TTC549 (cell line): Measurements from ENCODE around the gene MAGI1.

ENCODE experiments used
- FAIRE-seq: peaks from 2 replicates; lab custom pipeline; 2012; peaks lifted over from hg19 to GRCh38; lab: Jason Lieb, UNC

Gene MAGI1

GRCh38 chr3:65466300-65466988 lies 572.3 kb downstream of the MAGI1 start:
- FAIRE-seq, result no peak

- no peak for FAIRE-seq
These were observed 588.8 kb downstream of the MAGI1 start for GRCh38 chr3:65449841-65450428.

- no peak for FAIRE-seq
These were observed 590.6 kb downstream of the MAGI1 start for GRCh38 chr3:65448120-65448519.

GRCh38 chr3:65445573-65446169 lies 593.0 kb downstream of the MAGI1 start:
- no peak for FAIRE-seq

- FAIRE-seq, result no peak
These were observed 594.3 kb downstream of the MAGI1 start for GRCh38 chr3:65444447-65444815.

GRCh38 chr3:65443739-65444446 lies 594.8 kb downstream of the MAGI1 start:
- FAIRE-seq, result no peak

GRCh38 chr3:65439641-65440284 lies 599.0 kb downstream of the MAGI1 start:
- FAIRE-seq, result no peak

- no peak for FAIRE-seq
These were observed 600.1 kb downstream of the MAGI1 start for GRCh38 chr3:65438612-65439011.

GRCh38 chr3:65438096-65438495 lies 600.6 kb downstream of the MAGI1 start:
- no peak for FAIRE-seq

- FAIRE-seq, result peak; percentile 3
These were observed 602.1 kb downstream of the MAGI1 start for GRCh38 chr3:65436580-65436979.

- FAIRE-seq, result no peak
These were observed 605.2 kb downstream of the MAGI1 start for GRCh38 chr3:65433480-65433879.

GRCh38 chr3:65432388-65433003 lies 606.2 kb downstream of the MAGI1 start:
- no peak for FAIRE-seq

- FAIRE-seq, result peak; percentile 46
These were observed 612.8 kb downstream of the MAGI1 start for GRCh38 chr3:65425880-65426279.

- FAIRE-seq, result no peak
These were observed 616.6 kb downstream of the MAGI1 start for GRCh38 chr3:65422154-65422553.

- FAIRE-seq, result no peak
These were observed 619.5 kb downstream of the MAGI1 start for GRCh38 chr3:65419233-65419632.

GRCh38 chr3:65413891-65414290 lies 624.8 kb downstream of the MAGI1 start:
- FAIRE-seq, result no peak

GRCh38 chr3:65412588-65412987 lies 626.1 kb downstream of the MAGI1 start:
- FAIRE-seq, result no peak

GRCh38 chr3:65411367-65411766 lies 627.4 kb downstream of the MAGI1 start:
- no peak for FAIRE-seq

- FAIRE-seq, result no peak
These were observed 629.5 kb downstream of the MAGI1 start for GRCh38 chr3:65409176-65409569.

- no peak for FAIRE-seq
These were observed 630.1 kb downstream of the MAGI1 start for GRCh38 chr3:65408531-65409175.

GRCh38 chr3:65406470-65406869 lies 632.2 kb downstream of the MAGI1 start:
- FAIRE-seq, result no peak

GRCh38 chr3:65402597-65402996 lies 636.1 kb downstream of the MAGI1 start:
- no peak for FAIRE-seq
